ENCODE data around the gene VPS41. TPM values are rescaled to one million over a fixed set of nuclear protein-coding genes. Genes with fewer than 3 reads are reported as not detected.
A peak's percentile ranks its signal among the peaks of the same experiment; 100 is the strongest.

The VPS41 gene
- total RNA-seq, 1 donor from 2014 or later = 30.9 TPM

DNA sequence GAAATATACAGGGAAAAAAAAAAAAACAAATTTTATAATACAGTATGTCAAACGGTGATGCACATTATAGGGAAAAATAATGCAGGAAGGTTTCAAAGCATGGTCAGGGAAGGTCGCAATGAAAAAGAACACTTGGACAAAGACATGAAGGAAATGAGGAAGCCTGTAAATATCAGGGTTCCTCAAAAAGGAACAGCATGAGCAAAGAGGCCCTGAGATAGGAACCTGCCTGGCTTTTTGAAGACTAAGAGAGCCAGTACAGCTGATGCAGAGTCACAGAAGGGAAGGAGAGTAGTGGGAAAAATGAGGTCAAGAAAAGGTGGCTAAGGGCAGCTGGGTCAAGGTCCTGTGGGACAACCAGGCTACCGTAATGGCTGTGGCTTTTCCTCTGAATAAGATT, 1.9 kb downstream of the VPS41 start:
- DNase-seq (ENCODE audit: low read depth in 2 of 2) = no peak

DNA sequence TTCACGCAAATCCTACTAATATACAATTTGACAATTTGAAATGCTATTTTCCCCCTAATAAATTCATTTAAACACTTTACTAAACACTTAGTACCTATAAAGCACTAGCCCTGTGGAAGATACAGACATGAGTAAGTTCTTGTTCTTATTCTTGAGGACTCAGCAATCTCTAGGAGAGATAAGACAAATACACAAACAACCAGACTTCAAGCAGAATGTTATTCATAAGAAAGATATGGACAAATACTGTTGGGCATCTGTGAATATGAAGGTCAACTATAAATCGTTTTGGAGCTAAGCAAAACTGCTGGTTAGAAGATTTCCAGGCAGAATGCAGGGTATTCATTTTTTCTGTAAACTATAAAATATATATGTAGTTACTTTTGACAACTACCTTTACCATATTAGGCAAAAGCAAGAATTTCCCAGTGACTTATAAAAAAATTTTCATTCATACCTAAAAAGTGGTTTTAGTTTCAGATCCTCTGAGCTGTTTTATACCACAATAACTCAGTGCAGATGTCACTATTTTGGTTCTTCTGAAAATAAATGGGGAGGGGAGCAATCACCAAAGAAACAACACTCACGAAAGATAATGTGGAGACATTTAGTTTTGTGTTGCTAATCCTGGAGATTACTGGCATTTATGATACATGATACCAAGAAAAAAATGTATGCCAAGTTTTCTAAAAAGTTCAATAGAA, 3.8 kb downstream of the VPS41 start:
- DNase-seq (ENCODE audit: low read depth in 2 of 2) = no peak

DNA sequence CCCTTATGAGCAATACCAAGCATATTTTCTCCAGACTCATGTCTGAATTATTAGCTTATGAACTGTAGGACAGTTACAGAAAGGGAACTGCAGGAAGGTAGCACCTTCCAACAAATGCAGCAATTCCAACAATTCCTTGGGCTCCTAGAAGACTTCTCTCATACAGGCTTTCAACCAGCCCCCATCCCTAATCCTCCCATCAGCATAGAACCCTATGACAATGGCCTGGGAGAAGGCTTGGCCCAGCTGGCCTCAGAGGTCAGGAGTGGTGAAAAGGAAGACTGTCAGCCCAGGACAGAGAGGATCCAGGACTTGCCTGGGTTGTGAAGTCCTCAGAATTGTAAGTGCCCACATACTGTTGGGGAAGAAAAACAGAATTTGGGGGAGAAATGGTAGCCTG, 5.9 kb downstream of the VPS41 start:
- DNase-seq (ENCODE audit: low read depth in 2 of 2) = no peak

DNA sequence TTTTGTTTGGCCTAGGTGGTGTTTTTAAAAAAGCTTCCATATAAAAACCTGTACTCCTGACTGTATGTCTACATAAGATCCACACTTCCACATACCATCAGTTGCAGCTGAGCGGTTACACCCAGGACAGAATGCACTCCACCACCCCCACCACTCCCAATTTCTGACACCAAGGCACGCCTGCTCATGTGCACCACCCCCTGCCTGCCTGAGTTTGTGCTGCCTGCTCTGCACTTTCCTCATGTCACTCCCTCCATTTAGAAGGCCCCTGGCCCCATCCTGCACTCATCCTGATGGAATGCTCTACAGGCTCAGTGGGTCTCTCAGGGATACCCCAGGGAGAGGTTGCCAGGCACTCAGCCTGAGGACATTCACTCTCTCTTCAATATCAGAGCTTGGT, 6.5 kb downstream of the VPS41 start:
- no peak for DNase-seq (ENCODE audit: low read depth in 2 of 2)

DNA sequence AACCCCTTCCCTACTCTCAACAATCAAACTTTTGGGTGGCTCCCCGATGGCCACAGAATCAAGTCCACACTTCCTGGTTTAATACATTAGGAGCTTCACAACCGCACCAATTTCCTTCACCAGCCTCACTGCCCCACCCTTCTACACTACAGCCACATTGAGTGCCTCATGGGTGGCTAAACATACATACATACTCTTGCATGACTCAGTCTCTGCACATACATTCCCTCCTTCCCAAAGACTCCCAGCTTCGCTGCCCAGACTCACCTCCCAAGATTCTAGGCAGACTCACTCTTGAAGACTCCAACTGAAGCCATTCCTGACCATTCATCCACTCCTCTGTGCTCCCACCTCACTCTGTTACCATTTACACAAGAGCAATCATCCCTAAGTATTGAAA, 15.9 kb downstream of the VPS41 start:
- no peak for DNase-seq (ENCODE audit: low read depth in 2 of 2)

DNA sequence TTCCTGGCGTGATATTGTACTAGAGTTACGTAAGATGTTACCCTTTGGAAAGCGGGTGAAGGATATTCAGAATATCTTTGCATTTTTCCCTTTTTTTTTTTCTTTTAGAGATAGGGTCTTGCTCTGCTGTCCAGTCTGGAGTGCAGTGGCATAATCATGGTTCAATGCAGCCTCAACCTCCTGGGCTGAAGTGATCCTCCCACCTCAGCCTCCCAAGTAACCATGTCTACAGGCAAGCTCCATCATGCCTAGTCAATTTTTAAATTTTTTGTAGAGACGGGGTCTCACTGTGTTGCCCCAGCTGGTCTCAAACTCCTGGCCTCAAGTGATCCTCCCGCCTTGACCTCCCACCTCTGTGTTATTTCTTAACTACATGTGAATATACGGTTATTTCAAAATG, 18.4 kb downstream of the VPS41 start:
- DNase-seq (ENCODE audit: low read depth in 2 of 2) = no peak

DNA sequence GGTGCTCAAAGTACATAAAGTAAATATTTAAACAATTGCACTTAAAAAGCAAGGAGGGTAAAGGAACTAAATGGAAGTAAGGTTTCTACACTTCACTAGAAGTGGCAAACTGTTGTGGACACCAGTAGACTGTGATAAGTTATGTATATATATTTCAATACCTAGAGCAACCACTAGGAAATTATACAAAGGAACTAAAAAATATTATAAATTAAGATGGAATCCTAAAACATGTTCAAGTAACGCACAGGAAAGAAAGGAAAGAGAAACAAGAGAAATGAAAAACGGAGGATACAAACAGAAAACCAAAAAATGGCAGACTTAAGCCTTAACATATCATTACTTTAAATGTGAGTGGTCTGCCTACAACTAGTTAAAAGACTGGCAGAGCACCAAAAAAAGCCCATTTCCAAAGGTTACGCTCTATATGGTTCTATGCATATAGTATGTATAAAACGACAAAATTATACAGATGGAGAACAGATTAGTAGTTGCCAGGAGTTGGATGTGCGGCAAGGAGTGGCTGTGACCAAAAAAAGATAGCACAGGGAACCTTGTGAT, 19.0 kb downstream of the VPS41 start:
- DNase-seq (ENCODE audit: low read depth in 2 of 2) = no peak

DNA sequence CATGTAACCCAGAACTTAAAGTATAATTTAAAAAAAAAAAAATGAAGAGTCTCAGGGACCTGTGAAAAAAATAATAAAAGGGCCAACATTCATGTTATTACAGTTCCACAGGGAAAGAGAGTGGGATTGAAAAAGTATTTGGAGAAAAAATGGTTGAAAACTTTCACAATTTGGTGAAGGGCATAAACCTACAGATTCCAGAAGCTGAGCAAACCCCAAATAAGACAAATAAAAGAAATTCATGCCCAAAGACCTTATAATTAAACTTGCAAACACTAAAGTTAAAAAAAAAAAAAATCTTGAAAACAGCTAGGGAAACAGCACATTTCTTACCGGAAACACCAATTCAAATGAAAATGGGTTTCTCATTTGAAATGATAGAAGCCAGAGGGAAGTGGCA, 19.9 kb downstream of the VPS41 start:
- DNase-seq (ENCODE audit: low read depth in 2 of 2) = no peak

DNA sequence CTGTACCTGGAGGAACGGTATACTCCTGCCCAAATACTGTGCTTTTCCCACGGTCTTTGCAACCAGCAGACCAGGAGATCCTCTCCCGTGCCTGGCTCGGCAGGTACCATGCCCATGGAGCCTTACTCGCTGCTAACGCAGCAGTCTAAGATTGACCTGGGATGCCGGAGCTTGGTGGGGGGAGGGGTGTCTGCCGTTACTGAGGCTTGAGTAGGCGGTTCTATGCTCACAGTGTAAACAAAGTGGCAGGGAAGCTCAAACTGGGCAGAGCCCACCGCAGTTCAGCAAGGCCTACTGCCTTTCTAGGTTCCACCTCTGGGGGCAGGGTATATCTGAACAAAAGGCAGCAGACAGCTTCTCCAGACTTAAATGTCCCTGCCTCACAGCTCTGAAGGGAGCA, 22.7 kb downstream of the VPS41 start:
- no peak for DNase-seq (ENCODE audit: low read depth in 2 of 2)

DNA sequence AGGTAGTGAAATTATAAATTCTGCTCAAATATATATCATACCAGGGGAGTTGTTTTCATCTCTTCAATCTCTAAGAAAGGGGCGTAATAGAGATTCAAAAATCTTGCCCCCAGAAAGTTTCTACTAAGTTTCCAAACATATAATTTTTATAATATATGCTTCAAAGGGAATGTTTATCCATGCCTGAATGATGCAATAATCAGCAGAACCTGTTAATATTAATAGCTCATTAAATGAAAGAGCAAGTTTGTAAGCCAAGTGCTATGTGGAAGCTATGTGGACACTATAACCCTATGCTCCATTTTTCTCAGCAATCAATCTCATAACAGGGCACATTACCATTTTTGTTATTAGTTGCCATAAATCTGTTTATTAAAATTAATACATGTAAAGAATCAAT, 25.3 kb downstream of the VPS41 start:
- no peak for DNase-seq (ENCODE audit: low read depth in 2 of 2)

DNA sequence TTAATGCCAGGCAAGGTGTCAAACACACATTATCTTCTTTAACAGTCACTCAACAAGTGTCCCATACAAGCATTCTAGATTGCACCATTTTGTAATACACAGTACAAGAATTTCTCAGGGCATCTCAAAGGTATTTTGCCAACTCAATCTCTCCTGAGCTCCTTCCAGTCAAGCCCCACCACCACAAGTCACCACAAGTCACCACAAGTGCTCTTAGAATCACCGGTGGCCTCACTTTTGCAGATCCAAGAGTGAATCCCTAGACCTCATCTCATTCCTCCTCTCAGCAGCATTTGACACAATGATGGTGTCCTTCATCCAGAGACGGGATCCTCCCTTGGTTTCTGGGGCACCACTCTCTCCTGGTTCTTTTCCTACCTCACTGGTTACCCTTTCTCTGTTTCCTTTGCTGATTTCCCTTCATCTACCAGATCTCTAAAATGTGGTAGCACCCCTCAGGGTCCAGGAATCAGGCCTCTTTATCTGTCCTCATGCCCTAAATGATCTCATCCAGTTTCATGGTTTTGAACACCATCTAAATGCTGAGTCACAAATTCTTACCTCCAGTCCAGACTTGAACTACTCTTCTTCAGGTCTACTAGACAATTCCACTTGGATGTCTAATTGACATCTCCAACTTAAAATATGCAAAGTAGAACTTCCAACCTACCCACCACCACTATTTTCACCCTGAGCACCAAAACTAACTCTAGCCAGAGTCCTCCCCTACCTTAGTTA, 26.9 kb downstream of the VPS41 start:
- DNase-seq (ENCODE audit: low read depth in 2 of 2) = no peak

DNA sequence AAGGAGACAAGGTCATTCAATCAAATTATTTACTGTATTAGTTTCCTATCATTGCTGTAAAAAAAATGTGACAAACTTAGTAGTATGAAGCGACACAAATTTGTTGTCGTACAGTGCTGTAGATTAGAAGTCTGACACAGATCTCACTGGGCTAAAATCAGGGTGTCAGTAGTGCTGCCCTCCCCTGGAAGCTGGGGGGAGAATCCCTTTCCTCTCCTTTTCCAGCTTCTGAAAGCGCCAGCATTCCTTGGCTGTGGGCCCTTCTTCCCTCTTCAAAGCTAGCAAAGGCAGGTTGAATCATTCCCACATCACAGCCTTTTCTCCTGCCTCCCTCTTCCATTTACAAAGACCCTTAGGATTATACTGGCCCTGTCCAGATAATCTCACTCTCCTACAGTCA, 28.0 kb downstream of the VPS41 start:
- DNase-seq (ENCODE audit: low read depth in 2 of 2) = no peak

DNA sequence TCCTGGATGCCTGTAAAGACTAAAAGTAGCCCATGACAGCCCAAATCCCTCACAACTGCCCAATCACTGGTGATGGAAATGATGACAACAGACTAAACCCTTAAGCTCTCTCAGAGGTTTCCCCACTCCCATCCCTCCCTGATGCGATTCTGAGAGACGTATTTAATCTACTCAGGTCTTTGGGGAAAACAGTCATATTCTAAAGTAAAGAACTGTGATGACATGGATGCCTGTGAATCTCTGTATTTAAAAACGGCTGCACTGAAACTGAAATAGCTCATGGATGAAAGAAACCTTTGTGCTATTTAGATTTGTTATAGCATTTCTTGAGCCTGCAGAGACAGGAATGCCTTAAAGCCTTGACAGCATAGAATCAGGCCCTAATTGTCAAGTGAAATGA, 28.5 kb downstream of the VPS41 start:
- DNase-seq (ENCODE audit: low read depth in 2 of 2) = no peak

DNA sequence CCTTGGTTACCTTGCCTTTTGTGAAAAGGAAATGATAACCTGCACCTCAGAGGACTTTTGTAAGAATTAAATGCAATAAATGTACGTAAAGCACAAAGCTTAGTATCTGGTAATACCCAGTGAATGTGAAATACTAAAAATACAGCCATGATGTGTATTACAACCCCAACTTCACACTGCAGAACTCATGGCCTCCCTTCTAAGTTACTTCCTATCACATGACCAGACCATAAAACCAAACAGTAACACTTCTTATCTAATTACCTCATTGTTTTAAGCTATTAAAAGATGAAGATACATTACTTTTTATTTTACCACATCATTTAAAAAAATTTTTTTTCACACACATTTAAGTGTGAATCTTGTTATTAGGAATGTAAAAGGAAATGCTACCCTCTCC, 29.0 kb downstream of the VPS41 start:
- no peak for DNase-seq (ENCODE audit: low read depth in 2 of 2)

DNA sequence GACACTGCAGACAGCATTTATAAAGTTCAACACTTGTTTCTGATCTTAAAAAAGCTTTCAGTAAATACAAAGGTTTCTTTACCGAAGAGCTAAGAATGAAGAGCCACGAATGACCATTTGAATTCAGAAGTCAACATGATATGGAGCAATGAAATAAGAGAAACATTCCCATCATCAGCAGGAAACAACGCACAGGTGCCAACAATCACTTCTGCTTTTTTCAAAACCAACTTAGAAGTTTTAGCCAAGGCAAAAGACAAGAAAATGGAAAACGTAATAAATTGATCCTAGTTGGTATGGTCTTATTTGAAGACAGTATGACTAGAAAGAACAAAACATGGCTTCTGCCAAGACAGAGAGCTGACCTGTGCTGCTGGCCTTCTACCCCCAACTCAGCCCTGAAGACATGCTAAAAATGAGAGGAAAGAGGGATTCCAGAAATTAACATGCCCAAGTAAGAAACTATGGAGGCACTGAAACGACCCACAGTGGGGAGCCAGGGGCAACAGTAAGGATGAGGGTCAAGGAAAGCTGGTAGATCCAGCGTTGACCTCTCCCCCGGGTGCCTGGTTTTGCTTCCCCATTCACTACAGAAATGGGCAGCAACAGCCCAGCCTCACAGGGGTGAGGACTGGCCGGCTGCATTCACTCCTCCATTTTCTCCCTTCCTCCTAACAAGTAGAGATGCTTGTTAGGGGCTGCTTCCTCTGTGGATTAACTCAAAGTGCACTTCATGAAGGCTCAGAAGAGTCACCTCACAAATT, 30.1 kb downstream of the VPS41 start:
- DNase-seq (ENCODE audit: low read depth in 2 of 2) = no peak

DNA sequence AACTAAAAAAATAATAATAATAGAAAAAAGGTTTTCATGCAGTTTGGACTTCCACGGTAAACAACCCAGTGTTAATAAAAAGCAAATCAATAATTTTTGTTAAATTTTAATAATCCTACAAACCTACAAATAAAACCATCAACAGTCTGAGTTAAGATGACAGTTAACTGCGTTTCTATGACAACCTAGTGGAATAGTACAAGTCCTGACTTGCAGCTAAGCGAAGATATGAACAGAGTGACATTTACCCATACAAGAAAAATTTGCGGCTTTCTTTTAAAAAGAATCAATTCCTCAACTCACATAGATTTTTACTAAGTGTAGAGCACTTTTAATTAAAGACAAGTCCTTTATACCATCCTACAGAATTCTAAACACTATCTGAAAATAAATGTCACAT, 35.6 kb downstream of the VPS41 start:
- DNase-seq (ENCODE audit: low read depth in 2 of 2) = peak in 1 of 2 donors; percentile 12

DNA sequence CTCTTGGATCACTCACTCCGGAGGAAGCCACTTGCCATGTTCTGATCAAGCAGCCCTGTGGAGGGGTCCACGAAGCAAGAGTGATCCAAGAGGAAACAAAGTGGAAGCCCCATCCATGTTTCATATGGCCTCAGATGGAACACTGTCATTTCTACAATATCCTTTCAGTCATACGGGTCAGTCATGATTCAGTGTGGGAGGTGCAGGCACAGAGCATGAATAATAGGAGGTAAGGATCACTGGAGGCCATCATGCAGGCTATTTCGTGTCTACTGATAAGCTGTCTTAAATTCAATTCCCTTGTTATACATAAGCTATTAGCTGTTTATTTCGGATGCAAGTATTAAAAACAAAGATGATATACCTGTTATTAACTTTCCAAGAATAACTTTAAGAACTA, 36.8 kb downstream of the VPS41 start:
- no peak for DNase-seq (ENCODE audit: low read depth in 2 of 2)

DNA sequence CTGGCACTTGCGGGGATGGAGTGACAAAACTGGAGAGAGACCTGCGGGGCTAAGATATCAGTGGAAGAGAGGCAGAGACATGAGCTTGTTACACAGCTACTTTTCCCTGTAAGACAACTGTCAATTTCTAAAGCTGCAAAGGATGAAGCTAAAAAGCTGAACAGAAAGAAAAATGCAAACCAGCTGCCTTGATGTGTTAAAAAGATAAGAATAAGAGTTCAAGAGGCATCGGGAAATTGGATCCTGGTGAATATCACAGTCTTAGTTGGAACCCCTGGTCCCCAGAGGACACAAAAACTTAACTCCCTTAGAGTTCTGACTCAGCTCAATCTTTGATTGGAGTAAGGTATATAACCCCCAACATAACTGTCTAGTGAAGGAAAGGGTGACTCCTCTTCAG, 38.8 kb downstream of the VPS41 start:
- DNase-seq (ENCODE audit: low read depth in 2 of 2) = no peak

DNA sequence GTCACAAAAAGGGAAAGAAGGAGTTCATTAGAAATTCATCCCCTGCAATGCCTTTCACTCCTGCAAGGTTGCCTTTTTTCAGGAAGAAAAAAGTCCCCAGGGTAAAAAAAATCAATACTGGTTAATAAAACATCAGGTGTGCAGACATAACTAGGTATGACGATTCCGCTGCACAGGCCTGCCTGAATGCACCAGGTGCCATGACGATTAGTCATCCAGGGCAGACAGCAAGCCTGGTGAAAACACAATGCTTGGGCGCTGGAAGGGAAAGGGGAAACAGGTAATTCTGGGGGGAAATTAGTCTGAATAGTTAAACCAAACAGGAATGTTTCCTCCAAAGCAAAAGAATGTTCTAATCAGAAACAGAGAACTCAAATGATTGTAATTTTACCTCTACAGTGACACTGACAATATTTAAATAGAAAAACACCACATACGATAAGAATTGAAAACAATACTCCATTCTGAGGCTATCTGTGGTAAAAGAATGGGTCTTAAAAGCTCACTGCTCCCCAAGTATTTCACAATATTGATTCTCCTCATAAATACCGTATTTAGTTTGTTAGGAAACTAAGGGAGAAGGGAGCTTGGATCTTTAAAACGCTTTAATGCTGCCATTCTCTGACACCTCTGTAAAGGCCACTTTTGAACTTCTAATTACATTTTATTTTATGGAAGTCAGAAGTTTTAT, 45.2 kb downstream of the VPS41 start:
- DNase-seq (ENCODE audit: low read depth in 2 of 2) = peak; percentile 53 to 86

DNA sequence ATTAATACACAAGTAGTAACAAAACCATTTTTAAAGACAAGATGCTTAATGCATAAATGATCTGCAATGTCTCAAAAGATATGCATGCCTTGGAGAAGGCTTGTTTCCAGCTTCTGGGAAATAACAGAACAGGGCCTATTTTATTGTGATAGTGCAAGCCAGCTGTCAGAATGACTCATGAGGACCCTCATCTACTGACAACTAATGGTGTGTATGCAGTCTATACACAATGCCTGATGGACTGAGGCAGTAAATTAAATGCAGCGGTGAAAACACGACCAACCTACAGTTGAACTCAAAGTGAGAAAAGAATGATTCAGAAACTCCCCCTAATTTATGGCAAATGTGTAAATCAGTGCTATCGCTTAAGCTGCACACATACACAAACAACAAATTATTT, 46.3 kb downstream of the VPS41 start:
- DNase-seq (ENCODE audit: low read depth in 2 of 2) = peak in 1 of 2 donors; percentile 55

DNA sequence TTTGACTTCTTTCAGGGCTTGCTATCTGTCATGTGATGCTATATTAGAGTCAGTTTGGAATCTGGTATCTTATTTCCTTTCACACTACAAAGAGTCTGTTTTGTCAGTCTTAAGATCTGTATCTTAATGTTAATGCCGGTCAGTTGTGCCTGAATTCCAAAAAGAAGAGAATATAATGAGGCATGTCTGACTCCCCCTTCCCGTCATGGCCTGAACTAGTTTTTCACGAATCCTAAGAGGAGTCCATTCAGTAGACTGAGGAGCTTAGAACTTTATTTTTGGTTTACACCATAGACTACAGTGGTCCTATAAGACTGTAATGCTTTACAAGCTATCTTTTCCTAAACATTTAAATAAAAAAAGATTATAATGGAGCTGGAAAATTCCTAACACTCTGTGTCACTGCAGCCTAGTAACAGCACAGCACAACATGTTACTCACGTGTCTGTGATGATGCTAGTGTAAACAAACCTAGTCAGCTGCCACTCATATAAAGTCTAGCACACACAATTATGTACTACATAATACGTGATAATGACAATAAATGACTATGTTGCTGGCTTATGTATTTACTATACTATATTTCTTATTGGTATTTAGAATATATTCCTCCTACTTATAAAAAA, 50.6 kb downstream of the VPS41 start:
- peak; percentile 84 to 91 for DNase-seq (ENCODE audit: low read depth in 2 of 2)
